Fibroblast of lung (primary cell): Measurements from ENCODE around the gene ETS2. TPM values are rescaled to one million over a fixed set of nuclear protein-coding genes. Genes with fewer than 3 reads are reported as not detected.

Experiments
- DNase-seq, 2 donors: peaks; one replicate each; pipeline versions ENCODE4 v3.0.0 to v3.0.0-alpha.2; 2010; ENCODE audit warnings: low read depth in 2 of 2
- H2AFZ ChIP-seq: 2 replicates; pipeline ENCODE4 v1.5.1; 2012; ENCODE audit warnings: low read length, control low read depth, inconsistent platforms
- H3K27ac ChIP-seq: 2 replicates; pipeline ENCODE4 v1.5.1; 2011; ENCODE audit warnings: low read length, control low read depth; ENCODE audit not compliant: insufficient read depth
- H3K27me3 ChIP-seq: 2 replicates; pipeline ENCODE4 v1.5.1; 2011; ENCODE audit warnings: mild to moderate bottlenecking, low read length; ENCODE audit not compliant: control insufficient read depth, insufficient read depth
- H3K36me3 ChIP-seq: 2 replicates; pipeline ENCODE4 v1.5.1; 2011; ENCODE audit warnings: low read length; ENCODE audit not compliant: control insufficient read depth, insufficient read depth
- H3K4me1 ChIP-seq: 2 replicates; pipeline ENCODE4 v1.5.1; 2011; ENCODE audit warnings: low read length; ENCODE audit not compliant: control insufficient read depth, insufficient read depth; ENCODE audit errors: extremely low read depth
- H3K4me2 ChIP-seq: 2 replicates; pipeline ENCODE4 v1.5.1; 2011; ENCODE audit warnings: low read length, control low read depth; ENCODE audit not compliant: insufficient read depth; ENCODE audit errors: extremely low read depth
- H3K4me3 ChIP-seq, 4 experiments: fragments of 200-600 bp in 1 of 4; sonication (generic) in 1 of 4; replicated peaks in 1 of 4; 2 replicates each; pipeline ENCODE4 v1.5.1; 2011 to 2016; ENCODE audit warnings: low read length in 4 of 4, low read depth in 3 of 4, mild to moderate bottlenecking in 3 of 4, control low read depth in 2 of 4, inconsistent platforms in 1 of 4, mixed read lengths in 1 of 4; ENCODE audit not compliant: insufficient read depth in 1 of 4; ENCODE audit errors: control extremely low read depth in 1 of 4
- H3K79me2 ChIP-seq: 2 replicates; pipeline ENCODE4 v1.5.1; 2012; ENCODE audit warnings: mild to moderate bottlenecking, low read length, inconsistent platforms; ENCODE audit not compliant: control insufficient read depth, insufficient read depth
- H3K9ac ChIP-seq: 2 replicates; pipeline ENCODE4 v1.5.1; 2011; ENCODE audit warnings: mild to moderate bottlenecking, low read length, control low read depth; ENCODE audit not compliant: insufficient read depth
- H3K9me3 ChIP-seq: 2 replicates; pipeline ENCODE4 v1.5.1; 2012; ENCODE audit warnings: low read depth, low read length; ENCODE audit not compliant: control insufficient read depth, insufficient read depth
- H4K20me1 ChIP-seq: 2 replicates; pipeline ENCODE4 v1.5.1; 2011; ENCODE audit warnings: low read length; ENCODE audit not compliant: control insufficient read depth, insufficient read depth; ENCODE audit errors: extremely low read depth
- EZH2 ChIP-seq: IDR thresholded peaks from 2 replicates; pipeline ENCODE4 v1.5.1; 2012; ENCODE audit warnings: low read length, control low read depth, mild to moderate bottlenecking; ENCODE audit errors: missing control alignments
- polyA plus RNA-seq, 2 donors: library from polyadenylated mRNA; depleted of rRNA in 1 of 2; stranded (reverse) in 1 of 2; unstranded in 1 of 2; fragments of >200 nt; gene quantifications; 2 replicates each; pipeline ENCODE4 v1.2.1, GENCODE V29; 2011 to 2012; ENCODE audit warnings: missing spikeins in 1 of 2
- total RNA-seq: library from RNA; depleted of rRNA; stranded (reverse); fragments of >200 nt; gene quantifications from 2 replicates; pipeline ENCODE4 v1.2.1, GENCODE V29; 2014
- TF ChIP-seq, protein P1 (sequence below), 2 donors: IDR thresholded peaks in 1 of 2; conservative IDR thresholded peaks in 1 of 2; 1 replicate in 1 of 2; 2 replicates in 1 of 2; pipeline ENCODE4 v1.5.1; 2011 to 2012; ENCODE audit warnings: low read length in 2 of 2, control low read depth in 1 of 2, inconsistent platforms in 1 of 2, low read depth in 1 of 2, mild to moderate bottlenecking in 1 of 2

ETS2 gene
- total and polyA plus RNA-seq, 2 donors (not counting 1 experiment from before 2014, with no cell fraction given): 28.0 to 77.3 TPM

DNA sequence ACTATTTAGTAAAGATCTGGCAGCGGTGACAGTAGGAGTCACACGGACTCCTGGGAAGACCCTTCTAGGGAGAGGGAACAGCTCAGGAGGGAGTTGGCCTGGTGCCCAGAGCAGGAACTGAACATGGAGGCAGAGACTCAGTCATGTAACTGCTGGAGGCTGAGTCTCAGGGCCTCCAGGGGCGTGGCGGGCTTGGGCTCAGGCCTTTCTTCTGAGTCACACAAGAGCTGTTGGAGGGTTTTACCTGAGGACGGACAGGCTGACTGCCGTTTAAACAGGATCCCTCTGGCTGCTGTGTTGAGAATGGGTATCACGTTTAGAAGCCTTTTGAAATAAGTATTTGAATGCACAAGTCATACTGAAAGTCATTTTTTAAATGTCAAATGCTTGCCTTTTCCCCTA, 7.2 kb upstream of the ETS2 start:
- TF ChIP-seq EZH2: no peak
- TF ChIP-seq, protein P1, sequence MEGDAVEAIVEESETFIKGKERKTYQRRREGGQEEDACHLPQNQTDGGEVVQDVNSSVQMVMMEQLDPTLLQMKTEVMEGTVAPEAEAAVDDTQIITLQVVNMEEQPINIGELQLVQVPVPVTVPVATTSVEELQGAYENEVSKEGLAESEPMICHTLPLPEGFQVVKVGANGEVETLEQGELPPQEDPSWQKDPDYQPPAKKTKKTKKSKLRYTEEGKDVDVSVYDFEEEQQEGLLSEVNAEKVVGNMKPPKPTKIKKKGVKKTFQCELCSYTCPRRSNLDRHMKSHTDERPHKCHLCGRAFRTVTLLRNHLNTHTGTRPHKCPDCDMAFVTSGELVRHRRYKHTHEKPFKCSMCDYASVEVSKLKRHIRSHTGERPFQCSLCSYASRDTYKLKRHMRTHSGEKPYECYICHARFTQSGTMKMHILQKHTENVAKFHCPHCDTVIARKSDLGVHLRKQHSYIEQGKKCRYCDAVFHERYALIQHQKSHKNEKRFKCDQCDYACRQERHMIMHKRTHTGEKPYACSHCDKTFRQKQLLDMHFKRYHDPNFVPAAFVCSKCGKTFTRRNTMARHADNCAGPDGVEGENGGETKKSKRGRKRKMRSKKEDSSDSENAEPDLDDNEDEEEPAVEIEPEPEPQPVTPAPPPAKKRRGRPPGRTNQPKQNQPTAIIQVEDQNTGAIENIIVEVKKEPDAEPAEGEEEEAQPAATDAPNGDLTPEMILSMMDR (conservative IDR thresholded peaks at IDR 0.05 in 1 of 2, IDR thresholded peaks at IDR 0.05 in 1 of 2; ENCODE audit: low read depth in 1 of 2, low read length in 2 of 2): no peak
- H3K4me2 ChIP-seq: no peak overlapping the region

DNA sequence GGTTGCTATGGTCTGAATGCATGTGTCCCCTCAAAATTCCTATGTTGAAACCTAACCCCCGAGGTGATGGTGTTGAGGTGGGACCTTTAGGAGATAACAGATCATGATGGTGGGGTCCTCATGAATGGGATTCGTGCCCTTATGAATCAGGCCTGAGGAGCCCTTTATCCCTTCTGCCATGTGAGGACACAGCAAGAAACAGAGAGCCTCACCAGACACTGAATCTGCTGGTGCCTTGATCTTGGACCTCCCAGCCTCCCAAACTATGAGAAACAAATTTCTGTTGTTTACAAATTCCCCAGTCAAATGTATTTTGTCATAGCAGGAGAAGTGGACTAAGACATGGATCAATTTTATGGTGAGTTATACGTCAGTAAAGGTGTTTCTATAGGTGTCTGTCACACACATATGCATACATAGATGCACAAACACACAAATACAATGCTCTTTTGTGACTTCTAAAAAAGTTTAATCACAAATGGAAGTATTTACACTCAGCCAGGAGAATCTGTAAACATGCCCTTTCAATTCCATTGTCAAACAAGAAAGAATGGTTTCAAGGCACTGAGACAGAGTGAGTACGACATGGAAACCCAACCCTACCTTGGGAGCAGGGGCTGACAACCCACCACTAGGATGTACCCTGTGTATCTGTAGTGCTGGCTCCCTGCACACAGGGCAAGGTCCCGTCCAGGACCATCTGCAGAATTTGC, 5.5 kb upstream of the ETS2 start:
- no peak for DNase-seq
- Histone ChIP-seq H3K27me3 (no peaks in the 10 kb centered on the region), H3K27ac (no peak overlapping the region), H3K36me3 (no peaks in the 10 kb centered on the region), H3K4me1 (peaks cover 5% of the 10 kb centered on the region), H4K20me1 (no peaks in the 10 kb centered on the region), H3K4me2 (no peak overlapping the region), H3K79me2 (no peaks in the 10 kb centered on the region), H2AFZ (no peak overlapping the region), H3K9me3 (no peaks in the 10 kb centered on the region), H3K9ac (no peak overlapping the region), H3K4me3 (no peak overlapping the region)
- TF ChIP-seq EZH2: no peak
- TF ChIP-seq, protein P1 (conservative IDR thresholded peaks at IDR 0.05 in 1 of 2, IDR thresholded peaks at IDR 0.05 in 1 of 2; ENCODE audit: low read depth in 1 of 2, low read length in 2 of 2): no peak

More for the DNA sequence above, 7.2 kb upstream of the ETS2 start:
- Histone ChIP-seq H3K9ac (no peak overlapping the region), H3K79me2 (no peaks in the 10 kb centered on the region), H3K36me3 (no peaks in the 10 kb centered on the region), H4K20me1 (no peaks in the 10 kb centered on the region), H3K9me3 (no peaks in the 10 kb centered on the region), H3K4me1 (no peaks in the 10 kb centered on the region), H3K4me3 (no peak overlapping the region), H3K27ac (no peak overlapping the region), H2AFZ (no peak overlapping the region), H3K27me3 (no peaks in the 10 kb centered on the region)
- peak in 1 of 2 donors; percentile 74 for DNase-seq

DNA sequence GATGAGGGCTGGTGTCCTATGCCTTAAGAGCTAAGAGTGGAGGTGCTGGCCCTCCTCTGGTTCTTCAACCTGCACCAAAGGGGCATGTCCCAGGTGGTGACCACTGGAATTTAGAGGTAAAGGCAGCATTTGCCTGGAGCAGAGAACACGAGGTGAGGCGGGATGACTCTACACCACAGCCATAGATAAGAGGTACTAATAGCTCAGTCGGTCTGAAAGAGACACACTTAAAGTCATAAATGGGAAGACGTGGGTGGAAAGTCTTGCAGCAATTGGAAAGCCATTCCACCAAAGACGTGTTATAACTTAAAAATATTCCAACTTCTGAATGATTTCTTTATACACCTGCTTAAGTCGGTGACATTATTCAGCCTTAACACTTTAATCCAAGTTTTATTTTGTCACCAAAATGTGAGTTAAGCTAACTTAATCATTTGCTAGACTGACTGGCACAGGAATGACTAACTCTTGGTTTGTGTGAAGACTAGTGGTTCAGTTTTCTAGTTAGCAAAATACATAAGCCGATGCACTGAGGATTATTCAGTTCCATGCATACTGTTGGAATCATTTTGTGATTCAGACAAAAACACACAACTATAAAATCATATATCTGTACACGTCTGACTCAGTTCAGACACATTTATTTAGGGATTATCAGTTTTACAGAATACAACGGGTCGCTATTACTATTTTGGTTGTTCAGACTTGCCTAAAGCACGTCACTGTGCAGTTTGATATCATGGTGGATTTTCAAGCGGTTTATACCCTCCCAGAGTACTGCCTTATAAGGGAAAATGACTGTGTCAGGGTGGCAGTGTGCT, 4.6 kb upstream of the ETS2 start:
- Histone ChIP-seq H4K20me1 (no peaks in the 10 kb centered on the region), H3K9ac (no peak overlapping the region), H3K9me3 (no peaks in the 10 kb centered on the region), H3K27me3 (no peaks in the 10 kb centered on the region), H3K79me2 (peaks cover 4% of the 10 kb centered on the region), H2AFZ (no peak overlapping the region), H3K4me1 (peaks cover 5% of the 10 kb centered on the region), H3K36me3 (no peaks in the 10 kb centered on the region), H3K4me3 (no peak overlapping the region), H3K4me2 (no peak overlapping the region), H3K27ac (no peak overlapping the region)
- no peak for DNase-seq
- TF ChIP-seq EZH2: no peak
- TF ChIP-seq, protein P1 (conservative IDR thresholded peaks at IDR 0.05 in 1 of 2, IDR thresholded peaks at IDR 0.05 in 1 of 2; ENCODE audit: low read depth in 1 of 2, low read length in 2 of 2): no peak
